Ovary (tissue), 3 donors: ENCODE measurements around the gene CATSPERB.

ENCODE experiments used
- CTCF ChIP-seq, 3 donors: fragments of 450-650 bp in 2 of 3; fragments of 200-600 bp in 1 of 3; IDR thresholded peaks; one replicate each; pipeline versions ENCODE4 v1.5.1 to v1.8.0; 2016 to 2022; ENCODE audit warnings: antibody characterized with exemption in 3 of 3, mild to moderate bottlenecking in 1 of 3
- EP300 ChIP-seq: sonication (generic); formaldehyde crosslinking; IDR thresholded peaks from one replicate; pipeline ENCODE4 v1.6.1; 2017; ENCODE audit warnings: antibody characterized with exemption
- POLR2A ChIP-seq: fragments of 450-650 bp; IDR thresholded peaks from one replicate; pipeline ENCODE4 v1.6.1; 2017; ENCODE audit warnings: antibody characterized with exemption, mild to moderate bottlenecking, moderate library complexity
- donor health status: DM: no; HTN: no; CAD: no.

- TF ChIP-seq CTCF (IDR thresholded peaks at IDR 0.05) (no peak), POLR2A (no peak), EP300 (no peak)
Measured at GRCh38 chr14:91731018-91731417, 868 bp downstream of the CATSPERB start.
